ENCODE measurements around the gene RNF115. TPM values are rescaled to one million over a fixed set of nuclear protein-coding genes. Genes with fewer than 3 reads are reported as not detected.

RNF115 gene
- total and polyA plus RNA-seq, 2 donors (not counting 1 experiment from before 2014, with no cell fraction given) = 4.6 to 19.8 TPM

DNA sequence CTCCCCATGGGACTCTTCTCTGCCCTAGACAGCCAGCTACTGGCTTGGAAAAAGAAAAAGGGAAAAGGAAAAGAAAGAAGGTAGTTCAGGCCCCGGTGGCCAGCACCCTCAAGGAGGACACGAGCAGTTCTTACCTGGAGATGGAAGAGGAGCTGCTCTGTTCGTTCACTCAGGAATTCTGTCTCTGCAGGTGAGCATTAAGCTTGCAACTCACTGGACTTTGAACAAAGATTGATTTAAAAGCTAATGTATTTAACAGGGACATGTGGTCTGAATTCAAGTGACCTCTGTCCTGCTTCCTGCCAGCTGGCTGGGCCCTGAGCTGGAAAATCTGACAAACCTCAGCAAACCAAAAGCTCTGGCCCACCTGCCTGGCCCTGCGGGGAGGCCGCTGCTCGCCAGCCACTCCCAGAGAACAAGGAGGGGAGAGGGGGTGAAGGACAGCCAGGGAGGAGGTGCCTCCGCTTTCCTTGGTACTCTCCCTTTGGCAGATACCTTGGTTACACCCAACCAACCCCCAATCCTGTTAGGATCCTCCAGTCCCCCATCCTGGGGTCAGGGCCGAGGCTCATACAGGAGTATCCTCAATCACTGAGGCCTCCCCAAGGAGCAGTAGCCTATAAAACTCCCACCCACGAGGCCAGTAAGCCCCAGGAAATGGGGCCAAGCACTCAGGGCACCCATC lies 116.6 kb downstream of the RNF115 start, which contains the start of gene PDZK1:
PDZK1 (minus strand) TSS at position 186 of the 685 bp plus-strand sequence. CDS start 19,347 bp downstream, outside the sequence.
- ChIA-PET POLR2A (no interaction called here), CTCF (interaction anchor here (2.4 kb wide), 1 partner anchor 13 kb away, joined by 6 read pairs; no protein-coding TSS in a partner anchor)
- TF ChIP-seq EZH2 (IDR thresholded peaks at IDR 0.05; ENCODE audit: borderline replicate concordance, insufficient read depth, low read depth, low read length, poor library complexity, severe bottlenecking) = no peak
- TF ChIP-seq, protein P1, sequence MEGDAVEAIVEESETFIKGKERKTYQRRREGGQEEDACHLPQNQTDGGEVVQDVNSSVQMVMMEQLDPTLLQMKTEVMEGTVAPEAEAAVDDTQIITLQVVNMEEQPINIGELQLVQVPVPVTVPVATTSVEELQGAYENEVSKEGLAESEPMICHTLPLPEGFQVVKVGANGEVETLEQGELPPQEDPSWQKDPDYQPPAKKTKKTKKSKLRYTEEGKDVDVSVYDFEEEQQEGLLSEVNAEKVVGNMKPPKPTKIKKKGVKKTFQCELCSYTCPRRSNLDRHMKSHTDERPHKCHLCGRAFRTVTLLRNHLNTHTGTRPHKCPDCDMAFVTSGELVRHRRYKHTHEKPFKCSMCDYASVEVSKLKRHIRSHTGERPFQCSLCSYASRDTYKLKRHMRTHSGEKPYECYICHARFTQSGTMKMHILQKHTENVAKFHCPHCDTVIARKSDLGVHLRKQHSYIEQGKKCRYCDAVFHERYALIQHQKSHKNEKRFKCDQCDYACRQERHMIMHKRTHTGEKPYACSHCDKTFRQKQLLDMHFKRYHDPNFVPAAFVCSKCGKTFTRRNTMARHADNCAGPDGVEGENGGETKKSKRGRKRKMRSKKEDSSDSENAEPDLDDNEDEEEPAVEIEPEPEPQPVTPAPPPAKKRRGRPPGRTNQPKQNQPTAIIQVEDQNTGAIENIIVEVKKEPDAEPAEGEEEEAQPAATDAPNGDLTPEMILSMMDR (IDR thresholded peaks at IDR 0.05) = no peak
- H4K20me1 ChIP-seq (ENCODE audit: control insufficient read depth, insufficient read depth, low read length, poor library complexity, severe bottlenecking) = no peaks in the 10 kb centered on the region
- H3K36me3 ChIP-seq (replicated peaks in 1 of 2; ENCODE audit: control extremely low read depth in 1 of 2, control insufficient read depth in 1 of 2, extremely low read depth in 1 of 2, insufficient read depth in 2 of 2, low read length in 1 of 2) = no peaks in the 10 kb centered on the region
- H2AFZ ChIP-seq (ENCODE audit: insufficient read depth, low read depth, low read length, poor library complexity, severe bottlenecking) = no peak within 1 kb of the TSS
- H3K9me3 ChIP-seq (ENCODE audit: control extremely low read depth in 1 of 3, control insufficient read depth in 2 of 3, insufficient read depth in 1 of 3, low read length in 2 of 3) = no peaks in the 10 kb centered on the region
- DNase-seq (no peak), ATAC-seq (ENCODE audit: low read depth) (no peak)
- Mint-ChIP-seq H3K27ac (no peak within 1 kb of the TSS), H3K4me1 (no peaks in the 10 kb centered on the region), H3K9me3 (ENCODE audit: insufficient read depth) (no peaks in the 10 kb centered on the region), H3K4me3 (no peak within 1 kb of the TSS), H3K27me3 (peaks cover 4% of the 10 kb centered on the region)
- intact Hi-C loops (cut with micrococcal nuclease) = no loop called here
- H3K79me2 ChIP-seq (ENCODE audit: control insufficient read depth, insufficient read depth, low read length) = no peaks in the 10 kb centered on the region
- no peak within 1 kb of the TSS for H3K9ac ChIP-seq (ENCODE audit: low read length)
- WGBS (ENCODE audit: insufficient coverage) = 91% methylated on average over 8 of the region's 9 CpGs
- H3K4me2 ChIP-seq (replicated peaks; ENCODE audit: low read depth, low read length, poor library complexity, severe bottlenecking) = no peak within 1 kb of the TSS
- H3K4me1 ChIP-seq (ENCODE audit: control insufficient read depth in 2 of 2, insufficient read depth in 2 of 2, low read length in 2 of 2) = no peaks in the 10 kb centered on the region
- no peak within 1 kb of the TSS for H3K27ac ChIP-seq (ENCODE audit: low read length in 2 of 2)
- H3K4me3 ChIP-seq (ENCODE audit: control extremely low read depth in 1 of 5, extremely low read depth in 1 of 5, insufficient read depth in 1 of 5, low read depth in 2 of 5, low read length in 4 of 5) = no peak within 1 kb of the TSS
- H3K27me3 ChIP-seq (replicated peaks in 1 of 4; ENCODE audit: control extremely low read depth in 1 of 4, control insufficient read depth in 3 of 4, insufficient read depth in 4 of 4, low read length in 3 of 4) = no peaks in the 10 kb centered on the region

DNA sequence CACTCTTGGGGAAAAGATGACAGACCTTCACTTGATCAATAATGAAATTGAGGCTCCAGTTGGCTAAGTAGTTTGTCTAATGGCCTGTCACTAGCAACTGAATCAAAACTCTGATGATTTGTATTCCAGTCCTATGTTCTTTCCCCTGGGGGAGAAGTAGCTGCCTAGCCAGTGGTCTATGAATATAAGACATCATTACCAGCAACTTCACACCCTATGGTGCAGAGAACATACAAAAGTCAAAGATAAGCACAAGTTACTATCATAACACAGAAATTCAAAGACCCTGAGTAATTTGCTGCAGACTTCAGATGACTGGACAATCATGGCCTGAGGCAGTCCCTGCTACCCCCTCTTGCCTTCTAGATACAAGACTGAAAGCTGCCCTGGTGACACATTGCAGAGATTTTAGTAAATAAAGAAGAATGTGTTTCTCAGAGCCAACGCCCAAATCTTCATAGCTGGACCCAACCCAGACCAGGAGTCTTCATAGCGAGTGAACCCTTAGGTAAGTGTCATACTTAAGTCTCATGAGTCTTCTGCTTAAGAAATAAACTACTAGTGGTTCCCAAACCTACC lies 117.7 kb downstream of the RNF115 start:
- no peaks in the 10 kb centered on the region for H3K9me3 Mint-ChIP-seq (ENCODE audit: insufficient read depth)
- TF ChIP-seq, protein P1 (IDR thresholded peaks at IDR 0.05) = no peak
- no peak for TF ChIP-seq EZH2 (IDR thresholded peaks at IDR 0.05; ENCODE audit: borderline replicate concordance, insufficient read depth, low read depth, low read length, poor library complexity, severe bottlenecking)
- no peaks in the 10 kb centered on the region for H3K36me3 ChIP-seq (replicated peaks in 1 of 2; ENCODE audit: control extremely low read depth in 1 of 2, control insufficient read depth in 1 of 2, extremely low read depth in 1 of 2, insufficient read depth in 2 of 2, low read length in 1 of 2)
- no peaks in the 10 kb centered on the region for H3K4me1 Mint-ChIP-seq
- no peaks in the 10 kb centered on the region for H3K27me3 ChIP-seq (replicated peaks in 1 of 4; ENCODE audit: control extremely low read depth in 1 of 4, control insufficient read depth in 3 of 4, insufficient read depth in 4 of 4, low read length in 3 of 4)
- intact Hi-C loops (cut with micrococcal nuclease) = no loop called here
- no peaks in the 10 kb centered on the region for H3K9me3 ChIP-seq (ENCODE audit: control extremely low read depth in 1 of 3, control insufficient read depth in 2 of 3, insufficient read depth in 1 of 3, low read length in 2 of 3)
- no peaks in the 10 kb centered on the region for H3K79me2 ChIP-seq (ENCODE audit: control insufficient read depth, insufficient read depth, low read length)
- no peak for DNase-seq
- H3K27ac Mint-ChIP-seq = no peak overlapping the region
- peaks cover 4% of the 10 kb centered on the region for H3K27me3 Mint-ChIP-seq
- no peak overlapping the region for H3K4me2 ChIP-seq (replicated peaks; ENCODE audit: low read depth, low read length, poor library complexity, severe bottlenecking)
- H3K4me3 Mint-ChIP-seq = no peak overlapping the region
- no peak overlapping the region for H3K27ac ChIP-seq (ENCODE audit: low read length in 2 of 2)
- ATAC-seq (ENCODE audit: low read depth) = no peak
- H3K9ac ChIP-seq (ENCODE audit: low read length) = no peak overlapping the region
- POLR2A ChIA-PET = no interaction called here
- no peak overlapping the region for H2AFZ ChIP-seq (ENCODE audit: insufficient read depth, low read depth, low read length, poor library complexity, severe bottlenecking)
- H4K20me1 ChIP-seq (ENCODE audit: control insufficient read depth, insufficient read depth, low read length, poor library complexity, severe bottlenecking) = no peaks in the 10 kb centered on the region
- H3K4me3 ChIP-seq (ENCODE audit: control extremely low read depth in 1 of 5, extremely low read depth in 1 of 5, insufficient read depth in 1 of 5, low read depth in 2 of 5, low read length in 4 of 5) = no peak overlapping the region
- no peaks in the 10 kb centered on the region for H3K4me1 ChIP-seq (ENCODE audit: control insufficient read depth in 2 of 2, insufficient read depth in 2 of 2, low read length in 2 of 2)
- 100% methylated on average over 1 of the region's 2 CpGs for WGBS (ENCODE audit: insufficient coverage)
- CTCF ChIA-PET = interaction anchor here (2.4 kb wide), 1 partner anchor 15 kb away, joined by 6 read pairs; no protein-coding TSS in a partner anchor
